Adrenal gland (tissue), 12 donors: ENCODE measurements around the gene DOLPP1. TPM values are rescaled to one million over a fixed set of nuclear protein-coding genes. Genes with fewer than 3 reads are reported as not detected.
"Not testable (repeated sequence)": the region's sequence is repeated elsewhere in the genome, so short reads cannot be mapped to it uniquely, and the experiment has no call there.

ENCODE experiments used
- DNase-seq, 7 donors: peaks; one replicate each; pipeline ENCODE4 v3.0.0-alpha.2; 2019 to 2020
- H3K27ac ChIP-seq, 5 donors: fragments of 200-600 bp; sonication (generic) in 4 of 5; 1 replicate in 3 of 5; 2 replicates in 2 of 5; pipeline versions ENCODE4 v1.5.1 to v1.8.0; 2016 to 2020; ENCODE audit warnings: mild to moderate bottlenecking in 1 of 5
- H3K27me3 ChIP-seq: fragments of 200-600 bp; 2 replicates; pipeline ENCODE4 v1.8.0; 2021
- H3K36me3 ChIP-seq, 2 donors: fragments of 200-600 bp; replicated peaks in 1 of 2; 1 replicate in 1 of 2; 2 replicates in 1 of 2; pipeline versions ENCODE4 v1.5.1 to v1.8.0; 2018 to 2022
- H3K4me1 ChIP-seq, 2 donors: fragments of 200-600 bp; replicated peaks in 1 of 2; 1 replicate in 1 of 2; 2 replicates in 1 of 2; pipeline versions ENCODE4 v1.5.1 to v1.8.0; 2018 to 2021
- H3K4me3 ChIP-seq, 4 donors: fragments of 200-600 bp; sonication (generic) in 3 of 4; one replicate each; pipeline ENCODE4 v1.5.1; 2016 to 2018
- H3K9me3 ChIP-seq, 3 donors: fragments of 200-600 bp; sonication (generic) in 1 of 3; replicated peaks in 1 of 3; 1 replicate in 2 of 3; 2 replicates in 1 of 3; pipeline versions ENCODE4 v1.5.1 to v1.8.0; 2016 to 2021
- POLR2A ChIP-seq, 2 donors: fragments of 450-650 bp; IDR thresholded peaks; one replicate each; pipeline ENCODE4 v1.6.1; 2017; ENCODE audit warnings: antibody characterized with exemption in 2 of 2, mild to moderate bottlenecking in 2 of 2, moderate library complexity in 1 of 2
- WGBS, 4 donors: extraction: QIAGEN DNeasy Blood & Tissue Kit in 2 of 4; methylation state at CpG; one replicate each; pipeline versions ENCODE4 v1.1.5 to v1.1.7; 2013 to 2017; 5-methylcytosine and 5-hydroxymethylcytosine counted together
- intact Hi-C, 2 donors: fragments of 100-400 bp; cut with DNase I; formaldehyde crosslinking; loops; one replicate each; pipeline versions ENCODE4 v1.14.1 to v1.15.0; 2022 to 2023
- polyA plus RNA-seq, 3 donors: library from polyadenylated mRNA; stranded (reverse); fragments of 200-250 nt in 2 of 3; fragments of 350-450 nt in 1 of 3; fragmentation: Illumina TruSeq in 1 of 3; extraction: RNeasy Lipid Tissue Mini Kit (QIAGEN cat#74804) in 1 of 3; gene quantifications; one replicate each; pipeline ENCODE4 v1.2.3, GENCODE V29; 2013 to 2014
- total RNA-seq, 9 donors: library from RNA; depleted of rRNA in 4 of 9; stranded (reverse); fragments of >200 nt in 4 of 9; fragments of 120-200 nt in 1 of 9; fragmentation: NEBNext Ultra II Directional in 1 of 9; extraction: Animal tissue kit (Norgen Biotek cat#: 25700) in 1 of 9; gene quantifications; one replicate each; pipeline versions ENCODE4 v1.1.0 to v1.2.4, GENCODE V29; 2013 to 2023
- TF ChIP-seq, protein P1 (sequence below), 6 experiments: fragments of 450-650 bp in 4 of 6; fragments of 200-600 bp in 2 of 6; sonication (generic) in 1 of 6; IDR thresholded peaks; 1 replicate in 5 of 6; 2 replicates in 1 of 6; pipeline versions ENCODE4 v1.5.1 to v1.8.0; 2016 to 2021; ENCODE audit warnings: antibody characterized with exemption in 6 of 6, mild to moderate bottlenecking in 2 of 6, moderate library complexity in 1 of 6
- donor health status: healthy with polysubstance abuse.
- donor health status: Bipolar disorder and iron deficiency.
- donor health status: DM: yes; HTN: yes; CAD: no.
- donor health status: DM: no; HTN: no; CAD: no.
- donor health status: DM: no; HTN: no; CAD: no.
- donor health status: DM: yes; HTN: yes; CAD: no.

DOLPP1 gene
- total and polyA plus RNA-seq, 12 donors, result 4.4 to 31.8 (median 19.2) TPM

GRCh38 chr9:129110740-129111527 is 30.0 kb downstream of the DOLPP1 start, which contains the start of the genes CRAT and PTPA:
CRAT (minus strand) TSS chr9:129110793; CDS start chr9:129110509, 284 bp downstream.
PTPA (plus strand) TSS chr9:129111415; CDS start chr9:129111601, 186 bp downstream.
- no peaks in the 10 kb centered on the region for H3K9me3 ChIP-seq

GRCh38 chr9:129111528-129112151 is 30.7 kb downstream of the DOLPP1 start:
- H3K27me3 ChIP-seq, result no peaks in the 10 kb centered on the region
- TF ChIP-seq, protein P1, sequence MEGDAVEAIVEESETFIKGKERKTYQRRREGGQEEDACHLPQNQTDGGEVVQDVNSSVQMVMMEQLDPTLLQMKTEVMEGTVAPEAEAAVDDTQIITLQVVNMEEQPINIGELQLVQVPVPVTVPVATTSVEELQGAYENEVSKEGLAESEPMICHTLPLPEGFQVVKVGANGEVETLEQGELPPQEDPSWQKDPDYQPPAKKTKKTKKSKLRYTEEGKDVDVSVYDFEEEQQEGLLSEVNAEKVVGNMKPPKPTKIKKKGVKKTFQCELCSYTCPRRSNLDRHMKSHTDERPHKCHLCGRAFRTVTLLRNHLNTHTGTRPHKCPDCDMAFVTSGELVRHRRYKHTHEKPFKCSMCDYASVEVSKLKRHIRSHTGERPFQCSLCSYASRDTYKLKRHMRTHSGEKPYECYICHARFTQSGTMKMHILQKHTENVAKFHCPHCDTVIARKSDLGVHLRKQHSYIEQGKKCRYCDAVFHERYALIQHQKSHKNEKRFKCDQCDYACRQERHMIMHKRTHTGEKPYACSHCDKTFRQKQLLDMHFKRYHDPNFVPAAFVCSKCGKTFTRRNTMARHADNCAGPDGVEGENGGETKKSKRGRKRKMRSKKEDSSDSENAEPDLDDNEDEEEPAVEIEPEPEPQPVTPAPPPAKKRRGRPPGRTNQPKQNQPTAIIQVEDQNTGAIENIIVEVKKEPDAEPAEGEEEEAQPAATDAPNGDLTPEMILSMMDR (IDR thresholded peaks at IDR 0.05), result no peak
- no peak for TF ChIP-seq POLR2A (IDR thresholded peaks at IDR 0.05)
- H3K4me1 ChIP-seq, result peaks cover 31 to 45% of the 10 kb centered on the region in 2 donors
- H3K4me3 ChIP-seq, result peak overlapping the region; percentile 63 to 99 (median 81)
- WGBS, 4 donors, result 0 to 1% (median 0%) methylated on average over 9 to 37 of the region's 37 CpGs
- DNase-seq, result peak in 5 of 7 donors; percentile 53 to 70 (median 60)
- H3K9me3 ChIP-seq, result no peaks in the 10 kb centered on the region
- intact Hi-C loops, result no loop called here
- peak overlapping the region; percentile 20 to 99 (median 91) for H3K27ac ChIP-seq
- H3K36me3 ChIP-seq, result peaks cover 0 to 11% of the 10 kb centered on the region in 2 donors

More at GRCh38 chr9:129110740-129111527, 30.0 kb downstream of the DOLPP1 start, which contains the start of the genes CRAT and PTPA:
- peak within 1 kb of the TSS; percentile 20 to 99 (median 91) for H3K27ac ChIP-seq
- WGBS, 4 donors, result 0 to 1% (median 1%) methylated on average over 1 to 77 of the region's 77 CpGs
- intact Hi-C loops, result no loop called here
- H3K27me3 ChIP-seq, result no peaks in the 10 kb centered on the region
- H3K36me3 ChIP-seq, result peaks cover 0 to 11% of the 10 kb centered on the region in 2 donors
- TF ChIP-seq, protein P1 (IDR thresholded peaks at IDR 0.05), result peak in 1 of 6 experiments; percentile 3
- TF ChIP-seq POLR2A (IDR thresholded peaks at IDR 0.05), result peak; percentile 76 to 97
- H3K4me3 ChIP-seq, result peak within 1 kb of the TSS; percentile 63 to 99 (median 82)
- peak; percentile 98 to 99 (median 99) for DNase-seq
- H3K4me1 ChIP-seq, result peaks cover 31 to 45% of the 10 kb centered on the region in 2 donors

GRCh38 chr9:129112526-129112925 is 31.6 kb downstream of the DOLPP1 start:
- WGBS, 4 donors, result 89 to 95% (median 92%) methylated on average over 17 of the region's 17 CpGs
- Histone ChIP-seq H3K4me1 (peaks cover 31 to 45% of the 10 kb centered on the region in 2 donors), H3K27ac (peak overlapping the region in 1 of 5 donors; percentile 91), H3K4me3 (peak overlapping the region in 1 of 4 donors; percentile 99)
- H3K36me3 ChIP-seq, H3K9me3 ChIP-seq, intact Hi-C loops, H3K27me3 ChIP-seq: not testable (repeated sequence)
- DNase-seq, result peak in 1 of 7 donors; percentile 12

GRCh38 chr9:129113645-129114304 is 32.9 kb downstream of the DOLPP1 start:
- H3K4me3 ChIP-seq, result no peak overlapping the region
- 75 to 78% (median 77%) methylated on average over 15 to 17 of the region's 17 CpGs for WGBS, 4 donors
- H3K4me1 ChIP-seq, result peaks cover 31 to 44% of the 10 kb centered on the region in 2 donors
- TF ChIP-seq POLR2A (IDR thresholded peaks at IDR 0.05), result no peak
- TF ChIP-seq, protein P1 (IDR thresholded peaks at IDR 0.05), result no peak
- DNase-seq, result peak in 2 of 7 donors; percentile 31 to 46
- H3K9me3 ChIP-seq, result no peaks in the 10 kb centered on the region
- H3K36me3 ChIP-seq, result no peaks in the 10 kb centered on the region
- no peaks in the 10 kb centered on the region for H3K27me3 ChIP-seq
- intact Hi-C loops, result no loop called here
- H3K27ac ChIP-seq, result peak overlapping the region in 3 of 5 donors; percentile 15 to 47 (median 41)
